ENCODE measurements around the gene RILPL2. TPM values are rescaled to one million over a fixed set of nuclear protein-coding genes. Genes with fewer than 3 reads are reported as not detected.
"Not testable (repeated sequence)": the region's sequence is repeated elsewhere in the genome, so short reads cannot be mapped to it uniquely, and the experiment has no call there.

RILPL2 gene
- total RNA-seq, 1 donor from 2014 or later, result 2.2 TPM

DNA sequence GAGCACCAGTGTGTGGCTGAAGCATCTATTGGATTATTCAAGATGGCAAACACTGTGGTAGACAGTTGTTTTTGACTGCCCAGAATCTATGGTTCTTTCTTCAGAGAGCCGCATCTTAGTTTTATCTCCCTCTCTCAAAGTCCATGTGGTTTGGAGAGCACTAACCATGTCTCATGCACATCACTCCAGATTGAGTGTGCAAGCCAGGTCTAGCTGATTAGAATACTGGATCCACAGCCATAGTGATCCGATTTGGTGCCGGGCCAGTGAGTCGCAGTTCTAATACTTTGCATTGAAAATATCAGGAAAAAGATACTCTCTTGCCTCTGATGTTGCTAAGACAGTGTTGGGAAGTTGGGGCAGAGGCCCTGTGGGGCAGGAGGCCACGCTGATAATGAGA is 67.3 kb downstream of the RILPL2 start:
- H3K36me3 ChIP-seq, result no peaks in the 10 kb centered on the region
- TF ChIP-seq, protein P1, sequence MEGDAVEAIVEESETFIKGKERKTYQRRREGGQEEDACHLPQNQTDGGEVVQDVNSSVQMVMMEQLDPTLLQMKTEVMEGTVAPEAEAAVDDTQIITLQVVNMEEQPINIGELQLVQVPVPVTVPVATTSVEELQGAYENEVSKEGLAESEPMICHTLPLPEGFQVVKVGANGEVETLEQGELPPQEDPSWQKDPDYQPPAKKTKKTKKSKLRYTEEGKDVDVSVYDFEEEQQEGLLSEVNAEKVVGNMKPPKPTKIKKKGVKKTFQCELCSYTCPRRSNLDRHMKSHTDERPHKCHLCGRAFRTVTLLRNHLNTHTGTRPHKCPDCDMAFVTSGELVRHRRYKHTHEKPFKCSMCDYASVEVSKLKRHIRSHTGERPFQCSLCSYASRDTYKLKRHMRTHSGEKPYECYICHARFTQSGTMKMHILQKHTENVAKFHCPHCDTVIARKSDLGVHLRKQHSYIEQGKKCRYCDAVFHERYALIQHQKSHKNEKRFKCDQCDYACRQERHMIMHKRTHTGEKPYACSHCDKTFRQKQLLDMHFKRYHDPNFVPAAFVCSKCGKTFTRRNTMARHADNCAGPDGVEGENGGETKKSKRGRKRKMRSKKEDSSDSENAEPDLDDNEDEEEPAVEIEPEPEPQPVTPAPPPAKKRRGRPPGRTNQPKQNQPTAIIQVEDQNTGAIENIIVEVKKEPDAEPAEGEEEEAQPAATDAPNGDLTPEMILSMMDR (IDR thresholded peaks at IDR 0.05; ENCODE audit: borderline replicate concordance), result no peak
- intact Hi-C loops (cut with micrococcal nuclease), result no loop called here
- no peaks in the 10 kb centered on the region for H3K27me3 ChIP-seq (ENCODE audit: low read depth)
- no peaks in the 10 kb centered on the region for H3K9me3 ChIP-seq (replicated peaks)
- DNase-seq, result no peak
- H3K4me1 ChIP-seq, result peaks cover 16% of the 10 kb centered on the region
- no peak overlapping the region for H3K27ac ChIP-seq (replicated peaks)
- no peak overlapping the region for H3K4me3 ChIP-seq

DNA sequence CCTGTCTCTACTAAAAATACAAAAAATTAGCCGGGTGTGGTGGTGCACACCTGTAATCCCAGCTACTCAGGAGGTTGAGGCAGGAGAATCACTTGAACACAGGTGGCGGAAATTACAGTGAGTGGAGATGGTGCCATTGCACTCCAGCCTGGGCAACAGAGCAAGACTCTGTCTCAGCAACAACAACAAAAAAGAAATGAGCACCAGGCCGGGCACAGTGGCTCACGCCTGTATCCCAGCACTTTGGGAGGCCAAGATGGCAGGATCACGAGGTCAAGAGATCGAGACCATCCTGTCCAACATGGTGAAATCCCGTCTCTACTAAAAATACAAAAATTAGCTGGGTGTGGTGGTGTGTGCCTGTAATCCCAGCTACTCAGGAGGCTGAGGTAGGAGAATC is 68.1 kb downstream of the RILPL2 start:
- H3K4me1 ChIP-seq, result peaks cover 24% of the 10 kb centered on the region
- H3K36me3 ChIP-seq; intact Hi-C loops (cut with micrococcal nuclease); H3K4me3 ChIP-seq; H3K27ac ChIP-seq (replicated peaks); H3K27me3 ChIP-seq (ENCODE audit: low read depth); H3K9me3 ChIP-seq (replicated peaks); DNase-seq: not testable (repeated sequence)

DNA sequence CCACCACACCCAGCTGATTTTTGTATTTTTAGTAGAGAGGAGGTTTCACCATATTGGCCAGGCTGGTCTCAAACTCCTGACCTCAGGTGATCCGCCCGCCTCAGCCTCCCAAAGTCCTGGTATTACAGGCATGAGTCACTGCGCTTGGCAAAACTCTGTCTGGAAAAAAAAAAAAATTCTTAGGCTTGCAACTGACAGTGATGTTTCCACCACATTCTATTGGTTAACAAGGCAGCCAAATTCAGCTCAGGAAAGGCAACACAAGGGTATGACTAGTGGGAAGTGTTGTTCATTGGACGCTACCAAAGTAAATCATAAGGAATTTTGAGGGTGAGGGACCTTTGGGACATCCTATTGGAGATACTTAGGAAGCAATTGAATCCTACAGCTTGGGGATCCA is 69.0 kb downstream of the RILPL2 start:
- TF ChIP-seq, protein P1 (IDR thresholded peaks at IDR 0.05; ENCODE audit: borderline replicate concordance), result no peak
- H3K27ac ChIP-seq (replicated peaks), result no peak overlapping the region
- peaks cover 33% of the 10 kb centered on the region for H3K4me1 ChIP-seq
- intact Hi-C loops (cut with micrococcal nuclease), result no loop called here
- H3K27me3 ChIP-seq (ENCODE audit: low read depth), result no peaks in the 10 kb centered on the region
- H3K9me3 ChIP-seq (replicated peaks), result no peaks in the 10 kb centered on the region
- no peaks in the 10 kb centered on the region for H3K36me3 ChIP-seq
- no peak overlapping the region for H3K4me3 ChIP-seq
- DNase-seq, result no peak

Other genes starting within 250 kb of the RILPL2 start
- gene MPHOSPH9, start 203.5 kb downstream of the RILPL2 start, total RNA-seq, result 23.9 TPM
- gene MTRFR, start 203.2 kb downstream of the RILPL2 start, total RNA-seq, result 8.4 TPM
- 83.6 TPM for gene CDK2AP1, start 164.8 kb downstream of the RILPL2 start, total RNA-seq
- gene SBNO1, start 71.8 kb downstream of the RILPL2 start, total RNA-seq, result 27.1 TPM
- gene KMT5A, start 52.6 kb downstream of the RILPL2 start, total RNA-seq, result 28.5 TPM
- 23.0 TPM for gene SNRNP35, start 21.5 kb upstream of the RILPL2 start, total RNA-seq
- 89.7 TPM for gene RILPL1, start 97.0 kb upstream of the RILPL2 start, total RNA-seq
- 152 TPM for gene TMED2, start 147.9 kb upstream of the RILPL2 start, total RNA-seq
- 5.3 TPM for gene DDX55, start 165.4 kb upstream of the RILPL2 start, total RNA-seq
- gene EIF2B1, start 197.0 kb upstream of the RILPL2 start, total RNA-seq, result 27.9 TPM
- 13.9 TPM for gene GTF2H3, start 197.1 kb upstream of the RILPL2 start, total RNA-seq
- 3.9 TPM for gene TCTN2, start 234.4 kb upstream of the RILPL2 start, total RNA-seq

Measured in left ventricle myocardium inferior (tissue), 1 donor.